Effector memory CD4-positive, alpha-beta T cell (primary cell): ENCODE results near the gene NT5C2.

Source experiments
- DNase-seq, 3 donors: peaks; one replicate each; pipeline ENCODE4 v3.0.0-alpha.2; 2020
- H3K27ac ChIP-seq: 2 replicates; pipeline ENCODE4 v1.7.0; 2013; ENCODE audit warnings: mild to moderate bottlenecking, low read length, moderate library complexity; ENCODE audit not compliant: insufficient read depth, poor library complexity, severe bottlenecking
- H3K27me3 ChIP-seq: replicated peaks from 2 replicates; pipeline ENCODE4 v1.7.0; 2013; ENCODE audit warnings: mild to moderate bottlenecking, low read length; ENCODE audit not compliant: insufficient read depth, control insufficient read depth, poor library complexity, severe bottlenecking
- H3K36me3 ChIP-seq: 2 replicates; pipeline ENCODE4 v1.7.0; 2013; ENCODE audit warnings: mild to moderate bottlenecking, low read length, moderate library complexity; ENCODE audit not compliant: control insufficient read depth, insufficient read depth
- H3K4me1 ChIP-seq: 2 replicates; pipeline ENCODE4 v1.7.0; 2013; ENCODE audit warnings: low read length, mild to moderate bottlenecking; ENCODE audit not compliant: control insufficient read depth, insufficient read depth, poor library complexity, severe bottlenecking
- H3K4me3 ChIP-seq: 2 replicates; pipeline ENCODE4 v1.7.0; 2013; ENCODE audit warnings: low read length, low read depth, mild to moderate bottlenecking; ENCODE audit not compliant: insufficient read depth, poor library complexity, severe bottlenecking
- H3K9me3 ChIP-seq: 2 replicates; pipeline ENCODE4 v1.7.0; 2013; ENCODE audit warnings: mild to moderate bottlenecking, low read length, moderate library complexity; ENCODE audit not compliant: control insufficient read depth

The NT5C2 gene

DNA sequence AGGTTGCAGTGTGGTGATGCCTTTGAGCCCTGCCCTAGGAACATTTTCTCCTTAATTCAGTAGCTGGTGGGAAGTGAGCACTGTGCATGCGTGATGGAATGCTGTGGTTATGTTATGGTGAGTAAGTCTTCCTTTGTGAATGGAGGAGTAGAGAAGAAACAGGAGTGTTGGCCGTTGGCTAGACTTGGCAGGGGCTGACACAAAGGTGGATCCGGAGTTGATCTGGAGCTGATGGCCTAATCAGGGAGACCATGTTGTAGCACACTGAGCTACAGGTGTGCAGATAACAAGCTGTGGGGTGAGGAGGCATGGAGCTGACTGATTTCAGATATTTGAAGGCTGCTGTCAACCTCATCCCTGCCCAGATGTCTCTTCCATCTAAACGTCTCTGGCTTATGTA lies 152.7 kb downstream of the NT5C2 start:
- Histone ChIP-seq H3K9me3 (no peaks in the 10 kb centered on the region), H3K27me3 (no peaks in the 10 kb centered on the region), H3K27ac (no peak overlapping the region), H3K36me3 (no peaks in the 10 kb centered on the region), H3K4me1 (no peaks in the 10 kb centered on the region), H3K4me3 (no peak overlapping the region)
- no peak for DNase-seq

DNA sequence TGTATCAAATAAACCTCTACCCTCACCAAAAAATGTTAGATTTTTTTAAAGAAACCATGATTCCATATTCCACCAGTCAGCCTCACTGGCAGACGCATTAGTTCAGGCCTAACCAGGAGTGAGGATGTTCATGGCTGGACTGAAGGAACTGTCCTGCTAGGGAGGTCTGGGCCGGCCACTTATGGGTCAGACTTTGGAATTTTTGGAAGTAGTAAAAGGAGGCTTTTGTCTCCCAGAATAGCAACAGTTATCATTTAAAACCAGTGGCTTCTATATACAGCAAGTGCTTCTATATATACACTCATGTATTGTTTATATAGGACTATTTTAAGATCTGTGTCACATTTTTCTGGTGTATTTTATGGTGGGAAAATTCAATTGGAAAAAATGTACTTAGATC lies 154.5 kb downstream of the NT5C2 start:
- no peaks in the 10 kb centered on the region for H3K4me1 ChIP-seq
- H3K9me3 ChIP-seq, result no peaks in the 10 kb centered on the region
- DNase-seq, result no peak
- H3K4me3 ChIP-seq, result no peak overlapping the region
- H3K27ac ChIP-seq, result no peak overlapping the region
- H3K36me3 ChIP-seq, result no peaks in the 10 kb centered on the region
- H3K27me3 ChIP-seq, result no peaks in the 10 kb centered on the region
